Psoas muscle (tissue), 8 donors: ENCODE measurements around the gene GJA1. TPM values are rescaled to one million over a fixed set of nuclear protein-coding genes. Genes with fewer than 3 reads are reported as not detected.

ENCODE experiments used
- ATAC-seq, 4 donors: fragments of 200-7000 bp; cut with Tn5 transposase; one replicate each; pipeline ENCODE4 v1.9.1; 2020; ENCODE audit warnings: moderate library complexity in 3 of 4, mild to moderate bottlenecking in 2 of 4
- DNase-seq, 2 donors: peaks; one replicate each; pipeline ENCODE4 v3.0.0-alpha.2; 2020
- H3K27ac ChIP-seq: fragments of 200-600 bp; one replicate; pipeline ENCODE4 v1.8.0; 2022
- H3K27me3 ChIP-seq, 3 donors: fragments of 200-600 bp in 1 of 3; one replicate each; pipeline versions ENCODE4 v1.6.1 to v1.8.0; 2013 to 2022; ENCODE audit warnings: low read length in 2 of 3, mild to moderate bottlenecking in 2 of 3, moderate library complexity in 1 of 3; ENCODE audit not compliant: insufficient read depth in 3 of 3
- H3K36me3 ChIP-seq, 2 donors: fragments of 200-600 bp in 1 of 2; one replicate each; pipeline versions ENCODE4 v1.6.1 to v1.8.0; 2013 to 2022; ENCODE audit warnings: low read depth in 1 of 2, mild to moderate bottlenecking in 1 of 2, moderate library complexity in 1 of 2; ENCODE audit not compliant: insufficient read depth in 1 of 2
- H3K4me1 ChIP-seq: fragments of 200-600 bp; one replicate; pipeline ENCODE4 v1.8.0; 2022
- H3K4me3 ChIP-seq: fragments of 200-600 bp; one replicate; pipeline ENCODE4 v1.8.0; 2022; ENCODE audit warnings: mild to moderate bottlenecking
- H3K9me3 ChIP-seq: fragments of 200-600 bp; one replicate; pipeline ENCODE4 v1.8.0; 2022
- CTCF ChIP-seq: fragments of 200-600 bp; IDR thresholded peaks from one replicate; pipeline ENCODE4 v1.8.0; 2022; ENCODE audit warnings: antibody characterized with exemption
- WGBS, 3 donors: extraction: QIAGEN DNeasy Blood & Tissue Kit; methylation state at CpG; one replicate each; pipeline versions ENCODE4 v1.1.6 to v1.1.7; 2013; 5-methylcytosine and 5-hydroxymethylcytosine counted together
- intact Hi-C, 2 donors: fragments of 100-400 bp; cut with DNase I; formaldehyde crosslinking; loops; one replicate each; pipeline versions ENCODE4 v1.11.0 to v1.14.2; 2022
- polyA plus RNA-seq, 3 donors: library from polyadenylated mRNA; stranded (reverse); fragments of 200-250 nt; gene quantifications; one replicate each; pipeline ENCODE4 v1.2.3, GENCODE V29; 2013
- total RNA-seq, 4 donors: library from RNA; stranded (reverse); fragmentation: NEBNext Ultra II Directional in 2 of 4; extraction: Animal tissue kit (Norgen Biotek cat#: 25700) in 2 of 4; gene quantifications; one replicate each; pipeline versions ENCODE4 v1.2.1 to v1.2.4, GENCODE V29; 2021 to 2023
- donor health status: healthy with polysubstance abuse.
- donor health status: DM: no; HTN: no; CAD: no; lungs with moderate emphysema.
- donor health status: Bipolar disorder and iron deficiency.
- donor health status: healthy.
- donor health status: DM: yes; HTN: yes; CAD: no.
- donor health status: DM: no; HTN: no; CAD: no.
- donor health status: DM: no; HTN: no; CAD: no.
- donor health status: DM: yes; HTN: yes; CAD: no.

GJA1 gene
- total and polyA plus RNA-seq, 7 donors, result 5.8 to 20.2 (median 9.8) TPM

DNA sequence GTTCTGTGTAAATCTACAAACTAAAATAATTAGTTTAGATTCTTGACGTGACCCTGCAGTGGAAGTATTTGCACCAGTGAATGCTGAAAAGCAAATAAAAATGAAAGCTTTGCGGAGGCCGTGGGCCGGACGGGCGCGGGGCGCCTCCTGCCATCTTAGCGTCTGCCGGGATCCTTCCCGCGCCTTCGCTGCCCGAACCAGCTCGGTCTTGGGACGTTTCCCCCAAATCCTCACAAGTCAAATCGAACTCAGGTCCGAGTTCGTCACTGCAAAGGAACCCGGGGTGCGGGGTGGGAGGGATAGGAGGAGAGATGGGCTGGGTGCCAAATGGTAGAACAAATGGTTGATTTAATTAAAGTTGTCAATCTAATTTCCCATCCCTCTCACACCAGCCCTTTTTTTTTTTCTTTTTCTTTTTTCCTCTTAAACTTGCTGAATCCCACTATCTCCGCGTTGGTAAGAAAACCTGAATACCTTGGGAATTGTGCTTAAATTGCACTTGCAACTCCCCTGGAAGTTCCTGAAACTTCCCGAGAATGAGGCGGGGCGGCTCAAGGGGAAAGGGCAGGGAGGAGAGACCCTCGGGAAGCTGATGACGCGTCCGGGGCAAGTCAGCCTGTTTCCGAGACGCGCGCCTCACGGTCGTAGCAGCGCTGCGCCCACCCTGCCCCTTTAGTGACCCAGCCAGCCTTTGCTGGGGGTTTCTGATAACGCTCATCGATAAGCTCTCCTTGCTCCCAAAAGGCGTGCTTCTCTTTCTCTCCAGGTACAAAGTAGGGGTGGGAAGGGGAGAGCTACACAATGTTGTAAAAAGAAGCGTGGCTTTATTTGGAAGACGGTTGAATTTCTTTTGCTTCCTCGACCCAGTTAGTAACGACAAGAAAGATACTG, 1.8 kb downstream of the GJA1 start:
- no peaks in the 10 kb centered on the region for H3K4me1 ChIP-seq
- H3K27ac ChIP-seq, result peak overlapping the region; percentile 39
- H3K9me3 ChIP-seq, result no peaks in the 10 kb centered on the region
- peaks cover 2 to 36% (median 5%) of the 10 kb centered on the region in 3 donors for H3K27me3 ChIP-seq
- no peaks in the 10 kb centered on the region for H3K36me3 ChIP-seq
- ATAC-seq (peak; percentile 19 to 72 (median 44)), DNase-seq (peak; percentile 51 to 72)
- peak overlapping the region; percentile 69 for H3K4me3 ChIP-seq
- no peak for TF ChIP-seq CTCF
- intact Hi-C loops, result loop anchor here in 1 of 2 donors (5.0 to 10.0 kb wide), 3 partner anchors 215 to 858 kb away; no protein-coding TSS in a partner anchor
- WGBS, 3 donors, result 0 to 1% (median 1%) methylated on average over 45 of the region's 45 CpGs

DNA sequence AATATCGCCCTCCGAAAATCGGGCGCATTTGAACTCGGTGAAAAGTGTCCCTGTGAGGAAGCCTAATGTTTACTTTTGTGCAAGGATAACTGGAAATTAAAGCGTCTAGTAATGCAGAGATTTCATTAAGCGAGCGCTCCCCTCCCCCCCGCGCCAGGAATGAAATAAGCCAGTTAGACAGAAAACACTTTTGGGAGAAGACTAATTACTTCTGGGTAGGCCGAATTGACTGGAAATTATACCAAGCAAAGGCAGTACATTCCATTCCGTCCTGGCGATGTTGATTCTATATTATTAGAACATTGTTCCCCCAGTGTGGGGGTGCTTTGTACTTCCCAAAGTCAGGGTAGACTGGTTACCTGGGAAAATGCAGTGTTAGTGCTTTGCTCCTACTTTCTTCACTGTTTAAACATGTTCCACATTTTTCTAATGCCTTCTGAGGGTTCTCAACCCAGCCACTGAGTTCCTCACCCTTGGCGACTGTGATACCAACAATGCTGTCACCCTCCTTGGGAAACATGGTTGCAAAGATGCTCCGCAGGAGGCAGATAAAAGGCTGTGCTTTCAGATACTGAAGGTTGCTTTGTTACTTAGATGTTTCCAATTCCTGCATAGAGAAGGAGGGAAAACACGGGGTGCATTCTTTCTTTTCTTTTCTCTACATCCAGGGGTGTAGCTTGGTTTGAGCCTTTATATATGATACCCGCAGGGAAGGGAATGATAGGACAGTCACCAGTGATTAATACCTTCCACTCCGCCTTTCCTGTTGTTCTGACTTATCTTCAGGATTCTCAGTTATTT, 2.6 kb downstream of the GJA1 start:
- Histone ChIP-seq H3K4me3 (peak overlapping the region; percentile 69), H3K9me3 (no peaks in the 10 kb centered on the region), H3K27ac (peak overlapping the region; percentile 39), H3K4me1 (no peaks in the 10 kb centered on the region), H3K36me3 (no peaks in the 10 kb centered on the region), H3K27me3 (peaks cover 2 to 36% (median 5%) of the 10 kb centered on the region in 3 donors)
- WGBS, 3 donors, result 17 to 20% (median 18%) methylated on average over 18 of the region's 18 CpGs
- DNase-seq (no peak), ATAC-seq (peak in 2 of 4 donors; percentile 28 to 37)
- intact Hi-C loops, result loop anchor here in 1 of 2 donors (5.0 to 10.0 kb wide), 3 partner anchors 214 to 857 kb away; no protein-coding TSS in a partner anchor
- TF ChIP-seq CTCF, result no peak

DNA sequence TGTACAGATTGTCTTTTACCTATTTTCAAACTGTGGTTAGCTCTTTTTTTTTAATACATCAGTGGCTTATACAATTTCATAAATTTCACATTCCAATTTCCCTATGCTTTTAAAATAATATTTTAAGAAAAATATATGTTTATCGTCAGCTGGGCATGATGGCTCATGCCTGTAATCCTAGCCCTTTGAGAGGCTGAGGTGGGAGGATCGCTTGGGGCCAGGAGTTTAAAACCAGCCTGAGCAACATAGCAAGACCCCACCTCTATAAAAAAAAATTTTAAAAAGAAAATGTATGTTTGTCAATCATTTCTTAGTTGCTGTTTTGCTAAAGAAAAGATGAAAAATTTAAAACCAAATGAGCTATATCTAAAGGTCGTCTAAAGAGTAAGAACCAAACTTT, 3.4 kb downstream of the GJA1 start:
- Histone ChIP-seq H3K9me3 (no peaks in the 10 kb centered on the region), H3K4me1 (no peaks in the 10 kb centered on the region), H3K27ac (peak overlapping the region; percentile 39), H3K27me3 (peaks cover 2 to 36% (median 5%) of the 10 kb centered on the region in 3 donors), H3K36me3 (no peaks in the 10 kb centered on the region), H3K4me3 (peak overlapping the region; percentile 69)
- 75 to 86% (median 80%) methylated on average over 3 of the region's 3 CpGs for WGBS, 3 donors
- DNase-seq (no peak), ATAC-seq (no peak)
- no peak for TF ChIP-seq CTCF
- intact Hi-C loops, result loop anchor here in 1 of 2 donors (5.0 to 10.0 kb wide), 3 partner anchors 213 to 856 kb away; no protein-coding TSS in a partner anchor

DNA sequence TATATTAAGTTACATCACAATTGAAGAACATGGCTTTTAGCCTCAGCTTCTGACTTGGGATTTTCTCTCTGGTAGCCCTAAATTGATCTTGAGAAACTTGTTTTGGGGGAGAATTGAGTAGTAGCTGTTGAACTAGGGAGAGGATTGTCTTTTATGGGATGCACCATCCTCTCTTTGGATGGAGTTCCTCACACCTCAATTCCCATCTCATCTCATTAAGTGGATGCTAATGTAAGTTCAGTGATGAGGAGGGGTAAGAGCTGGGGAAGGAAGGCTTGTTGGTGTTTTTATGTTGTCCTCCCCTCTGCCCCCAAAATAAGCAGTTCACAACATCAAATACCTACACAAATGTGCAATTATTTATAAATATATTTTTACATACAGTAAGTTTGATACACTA, 4.0 kb downstream of the GJA1 start:
- Histone ChIP-seq H3K36me3 (no peaks in the 10 kb centered on the region), H3K4me3 (peak overlapping the region; percentile 69), H3K4me1 (no peaks in the 10 kb centered on the region), H3K27ac (peak overlapping the region; percentile 39), H3K9me3 (no peaks in the 10 kb centered on the region), H3K27me3 (peaks cover 2 to 36% (median 5%) of the 10 kb centered on the region in 3 donors)
- DNase-seq (no peak), ATAC-seq (no peak)
- intact Hi-C loops, result loop anchor here in 1 of 2 donors (5.0 to 10.0 kb wide), 3 partner anchors 213 to 855 kb away; no protein-coding TSS in a partner anchor
- TF ChIP-seq CTCF, result no peak
